K562 (cell line): ENCODE measurements around the gene PRCC. TPM values are rescaled to one million over a fixed set of nuclear protein-coding genes. Genes with fewer than 3 reads are reported as not detected.
A peak's percentile ranks its signal among the peaks of the same experiment; 100 is the strongest.

Experiments used
- ZNF76 ChIP-seq: fragments of 250-450 bp; sonication (Bioruptor Pico); IDR thresholded peaks from 2 replicates; pipeline ENCODE4 v1.4.0; 2020; ENCODE audit warnings: mild to moderate bottlenecking, moderate library complexity, borderline replicate concordance
- polyA plus RNA-seq, 8 experiments: library from polyadenylated mRNA; depleted of rRNA in 4 of 8; stranded (reverse) in 5 of 8; unstranded in 3 of 8; fragments of >200 nt; fragmentation: Nextera tagmentation in 2 of 8; fragmentation: Illumina TruSeq in 1 of 8; extraction: Ambion mirVana in 2 of 8; extraction: Trizol in 1 of 8; gene quantifications; 2 replicates each; pipeline versions ENCODE4 v1.2.1 to v1.2.3, GENCODE V29; 2011 to 2014; ENCODE audit warnings: inconsistent platforms in 1 of 8, missing spikeins in 1 of 8
- total RNA-seq, 7 experiments: library from RNA; depleted of rRNA in 6 of 7; stranded (reverse); fragments of >200 nt in 6 of 7; fragmentation: Illumina TruSeq in 2 of 7; extraction: Trizol in 2 of 7; gene quantifications; 2 replicates each; pipeline versions ENCODE4 v1.2.1 to v1.2.3, GENCODE V29; 2011 to 2021; ENCODE audit warnings: low replicate concordance in 1 of 7
- TF ChIP-seq, protein P1 (sequence below), 2 experiments: fragments of 450-650 bp; formaldehyde crosslinking in 1 of 2; IDR thresholded peaks; 2 replicates each; pipeline versions ENCODE4 v1.4.0 to v1.6.1; 2014 to 2020; ENCODE audit warnings: mild to moderate bottlenecking in 2 of 2, borderline replicate concordance in 1 of 2, low read depth in 1 of 2
- TF ChIP-seq, protein P2 (sequence below): fragments of 450-650 bp; IDR thresholded peaks from 2 replicates; pipeline ENCODE4 v1.7.0; 2016; ENCODE audit warnings: borderline replicate concordance

PRCC gene
- total and polyA plus RNA-seq, 9 of the 15 experiments (the other 6 are each of a cell fraction or from before 2014, with no cell fraction given), result 23.9 to 201 (median 41.1) TPM

DNA sequence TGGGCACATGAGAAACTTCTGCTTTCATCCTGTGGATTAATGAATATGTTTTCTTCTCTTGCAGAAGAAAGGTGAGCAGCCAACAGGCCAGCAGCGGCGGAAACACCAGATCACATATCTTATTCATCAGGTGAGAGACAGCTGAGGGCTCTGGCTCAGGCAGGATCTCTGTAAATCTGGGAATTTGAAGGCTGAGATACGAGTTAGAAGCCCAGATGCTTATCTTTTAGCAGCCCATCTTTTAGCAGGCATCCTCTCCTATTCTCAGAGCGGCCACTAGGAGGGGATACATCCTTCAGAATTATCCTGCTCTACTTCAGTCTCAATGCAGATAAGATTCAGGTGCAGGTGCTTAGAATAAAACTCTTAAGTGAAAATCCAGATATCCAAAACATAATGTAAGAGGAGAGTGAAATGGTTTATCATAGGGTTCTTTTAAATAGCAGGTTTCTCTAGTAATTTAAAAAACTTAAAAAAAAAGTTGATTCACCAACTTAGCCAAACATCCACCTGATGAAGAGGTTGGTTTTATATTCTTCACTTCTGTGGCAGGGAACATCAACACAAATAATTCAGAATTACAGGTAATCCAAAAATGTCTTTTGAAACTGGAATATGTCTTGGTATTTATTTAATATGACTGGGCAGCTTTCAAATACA is 30.0 kb downstream of the PRCC start (continued):
- TF ChIP-seq, protein P1, sequence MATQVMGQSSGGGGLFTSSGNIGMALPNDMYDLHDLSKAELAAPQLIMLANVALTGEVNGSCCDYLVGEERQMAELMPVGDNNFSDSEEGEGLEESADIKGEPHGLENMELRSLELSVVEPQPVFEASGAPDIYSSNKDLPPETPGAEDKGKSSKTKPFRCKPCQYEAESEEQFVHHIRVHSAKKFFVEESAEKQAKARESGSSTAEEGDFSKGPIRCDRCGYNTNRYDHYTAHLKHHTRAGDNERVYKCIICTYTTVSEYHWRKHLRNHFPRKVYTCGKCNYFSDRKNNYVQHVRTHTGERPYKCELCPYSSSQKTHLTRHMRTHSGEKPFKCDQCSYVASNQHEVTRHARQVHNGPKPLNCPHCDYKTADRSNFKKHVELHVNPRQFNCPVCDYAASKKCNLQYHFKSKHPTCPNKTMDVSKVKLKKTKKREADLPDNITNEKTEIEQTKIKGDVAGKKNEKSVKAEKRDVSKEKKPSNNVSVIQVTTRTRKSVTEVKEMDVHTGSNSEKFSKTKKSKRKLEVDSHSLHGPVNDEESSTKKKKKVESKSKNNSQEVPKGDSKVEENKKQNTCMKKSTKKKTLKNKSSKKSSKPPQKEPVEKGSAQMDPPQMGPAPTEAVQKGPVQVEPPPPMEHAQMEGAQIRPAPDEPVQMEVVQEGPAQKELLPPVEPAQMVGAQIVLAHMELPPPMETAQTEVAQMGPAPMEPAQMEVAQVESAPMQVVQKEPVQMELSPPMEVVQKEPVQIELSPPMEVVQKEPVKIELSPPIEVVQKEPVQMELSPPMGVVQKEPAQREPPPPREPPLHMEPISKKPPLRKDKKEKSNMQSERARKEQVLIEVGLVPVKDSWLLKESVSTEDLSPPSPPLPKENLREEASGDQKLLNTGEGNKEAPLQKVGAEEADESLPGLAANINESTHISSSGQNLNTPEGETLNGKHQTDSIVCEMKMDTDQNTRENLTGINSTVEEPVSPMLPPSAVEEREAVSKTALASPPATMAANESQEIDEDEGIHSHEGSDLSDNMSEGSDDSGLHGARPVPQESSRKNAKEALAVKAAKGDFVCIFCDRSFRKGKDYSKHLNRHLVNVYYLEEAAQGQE (IDR thresholded peaks at IDR 0.05; ENCODE audit: borderline replicate concordance), result peak; percentile 75; the same call in 1 of the 2 replicates
- TF ChIP-seq, protein P1 (CRISPR knock-in tag; IDR thresholded peaks at IDR 0.05; ENCODE audit: low read depth), result no peak
- TF ChIP-seq, protein P2, sequence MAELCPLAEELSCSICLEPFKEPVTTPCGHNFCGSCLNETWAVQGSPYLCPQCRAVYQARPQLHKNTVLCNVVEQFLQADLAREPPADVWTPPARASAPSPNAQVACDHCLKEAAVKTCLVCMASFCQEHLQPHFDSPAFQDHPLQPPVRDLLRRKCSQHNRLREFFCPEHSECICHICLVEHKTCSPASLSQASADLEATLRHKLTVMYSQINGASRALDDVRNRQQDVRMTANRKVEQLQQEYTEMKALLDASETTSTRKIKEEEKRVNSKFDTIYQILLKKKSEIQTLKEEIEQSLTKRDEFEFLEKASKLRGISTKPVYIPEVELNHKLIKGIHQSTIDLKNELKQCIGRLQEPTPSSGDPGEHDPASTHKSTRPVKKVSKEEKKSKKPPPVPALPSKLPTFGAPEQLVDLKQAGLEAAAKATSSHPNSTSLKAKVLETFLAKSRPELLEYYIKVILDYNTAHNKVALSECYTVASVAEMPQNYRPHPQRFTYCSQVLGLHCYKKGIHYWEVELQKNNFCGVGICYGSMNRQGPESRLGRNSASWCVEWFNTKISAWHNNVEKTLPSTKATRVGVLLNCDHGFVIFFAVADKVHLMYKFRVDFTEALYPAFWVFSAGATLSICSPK, result no peak
- TF ChIP-seq ZNF76, result no peak
